SK-N-SH (cell line): ENCODE results near the gene GLOD5.

Experiments
- POLR2AphosphoS5 ChIP-seq: IDR thresholded peaks from 2 replicates; pipeline ENCODE4 v1.6.1; 2012; ENCODE audit warnings: low read depth, low read length
- RFX5 ChIP-seq: IDR thresholded peaks from 2 replicates; pipeline ENCODE4 v1.6.1; 2012; ENCODE audit warnings: mild to moderate bottlenecking, improper control_type of control experiment, low read length
- TCF12 ChIP-seq: IDR thresholded peaks from 2 replicates; pipeline ENCODE4 v1.4.0; 2012
- TF ChIP-seq, protein P1 (sequence below): fragments of 200-600 bp; sonication (generic); IDR thresholded peaks from 2 replicates; pipeline ENCODE4 v1.6.1; 2017; ENCODE audit warnings: antibody characterized with exemption, mild to moderate bottlenecking, moderate library complexity
- TF ChIP-seq, protein P2 (sequence below): IDR thresholded peaks from 2 replicates; pipeline ENCODE4 v1.4.0; 2012; ENCODE audit warnings: low read depth
- TF ChIP-seq, protein P3 (sequence below): IDR thresholded peaks from 2 replicates; pipeline ENCODE4 v1.4.0; 2012; ENCODE audit warnings: low read depth, borderline replicate concordance
- TF ChIP-seq, protein P4 (sequence below): fragments of 150-350 bp; IDR thresholded peaks from 2 replicates; pipeline ENCODE4 v1.6.1; 2017; ENCODE audit warnings: antibody characterized with exemption, low read length, low read depth, borderline replicate concordance

DNA sequence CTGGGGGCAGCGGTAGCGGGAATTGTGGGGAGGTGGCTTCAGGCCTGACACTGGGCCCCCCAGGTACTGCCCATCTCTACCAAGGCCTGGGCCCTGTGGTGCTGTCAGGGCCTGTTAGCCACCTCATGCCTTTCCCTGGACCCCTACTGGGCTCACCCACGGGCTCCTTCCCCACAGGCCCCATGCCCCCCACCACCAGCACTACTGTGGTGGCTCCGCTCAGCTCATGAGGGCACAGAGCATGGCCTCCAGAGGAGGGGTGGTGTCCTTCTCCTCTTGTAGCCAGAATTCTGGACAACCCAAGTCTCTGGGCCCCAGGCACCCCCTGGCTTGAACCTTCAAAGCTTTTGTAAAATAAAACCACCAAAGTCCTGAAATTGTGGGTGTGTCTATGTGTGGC is 32.4 kb downstream of the GLOD5 start:
- TF ChIP-seq, protein P1, sequence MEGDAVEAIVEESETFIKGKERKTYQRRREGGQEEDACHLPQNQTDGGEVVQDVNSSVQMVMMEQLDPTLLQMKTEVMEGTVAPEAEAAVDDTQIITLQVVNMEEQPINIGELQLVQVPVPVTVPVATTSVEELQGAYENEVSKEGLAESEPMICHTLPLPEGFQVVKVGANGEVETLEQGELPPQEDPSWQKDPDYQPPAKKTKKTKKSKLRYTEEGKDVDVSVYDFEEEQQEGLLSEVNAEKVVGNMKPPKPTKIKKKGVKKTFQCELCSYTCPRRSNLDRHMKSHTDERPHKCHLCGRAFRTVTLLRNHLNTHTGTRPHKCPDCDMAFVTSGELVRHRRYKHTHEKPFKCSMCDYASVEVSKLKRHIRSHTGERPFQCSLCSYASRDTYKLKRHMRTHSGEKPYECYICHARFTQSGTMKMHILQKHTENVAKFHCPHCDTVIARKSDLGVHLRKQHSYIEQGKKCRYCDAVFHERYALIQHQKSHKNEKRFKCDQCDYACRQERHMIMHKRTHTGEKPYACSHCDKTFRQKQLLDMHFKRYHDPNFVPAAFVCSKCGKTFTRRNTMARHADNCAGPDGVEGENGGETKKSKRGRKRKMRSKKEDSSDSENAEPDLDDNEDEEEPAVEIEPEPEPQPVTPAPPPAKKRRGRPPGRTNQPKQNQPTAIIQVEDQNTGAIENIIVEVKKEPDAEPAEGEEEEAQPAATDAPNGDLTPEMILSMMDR = no peak
- TF ChIP-seq, protein P2, sequence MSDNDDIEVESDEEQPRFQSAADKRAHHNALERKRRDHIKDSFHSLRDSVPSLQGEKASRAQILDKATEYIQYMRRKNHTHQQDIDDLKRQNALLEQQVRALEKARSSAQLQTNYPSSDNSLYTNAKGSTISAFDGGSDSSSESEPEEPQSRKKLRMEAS = no peak
- TF ChIP-seq TCF12 = no peak
- TF ChIP-seq, protein P3, sequence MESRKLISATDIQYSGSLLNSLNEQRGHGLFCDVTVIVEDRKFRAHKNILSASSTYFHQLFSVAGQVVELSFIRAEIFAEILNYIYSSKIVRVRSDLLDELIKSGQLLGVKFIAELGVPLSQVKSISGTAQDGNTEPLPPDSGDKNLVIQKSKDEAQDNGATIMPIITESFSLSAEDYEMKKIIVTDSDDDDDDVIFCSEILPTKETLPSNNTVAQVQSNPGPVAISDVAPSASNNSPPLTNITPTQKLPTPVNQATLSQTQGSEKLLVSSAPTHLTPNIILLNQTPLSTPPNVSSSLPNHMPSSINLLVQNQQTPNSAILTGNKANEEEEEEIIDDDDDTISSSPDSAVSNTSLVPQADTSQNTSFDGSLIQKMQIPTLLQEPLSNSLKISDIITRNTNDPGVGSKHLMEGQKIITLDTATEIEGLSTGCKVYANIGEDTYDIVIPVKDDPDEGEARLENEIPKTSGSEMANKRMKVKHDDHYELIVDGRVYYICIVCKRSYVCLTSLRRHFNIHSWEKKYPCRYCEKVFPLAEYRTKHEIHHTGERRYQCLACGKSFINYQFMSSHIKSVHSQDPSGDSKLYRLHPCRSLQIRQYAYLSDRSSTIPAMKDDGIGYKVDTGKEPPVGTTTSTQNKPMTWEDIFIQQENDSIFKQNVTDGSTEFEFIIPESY = no peak
- TF ChIP-seq RFX5 = no peak
- no peak for TF ChIP-seq POLR2AphosphoS5
- TF ChIP-seq, protein P4, sequence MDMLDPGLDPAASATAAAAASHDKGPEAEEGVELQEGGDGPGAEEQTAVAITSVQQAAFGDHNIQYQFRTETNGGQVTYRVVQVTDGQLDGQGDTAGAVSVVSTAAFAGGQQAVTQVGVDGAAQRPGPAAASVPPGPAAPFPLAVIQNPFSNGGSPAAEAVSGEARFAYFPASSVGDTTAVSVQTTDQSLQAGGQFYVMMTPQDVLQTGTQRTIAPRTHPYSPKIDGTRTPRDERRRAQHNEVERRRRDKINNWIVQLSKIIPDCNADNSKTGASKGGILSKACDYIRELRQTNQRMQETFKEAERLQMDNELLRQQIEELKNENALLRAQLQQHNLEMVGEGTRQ = no peak
